ENCODE measurements around the gene UCMA.
"Not testable (repeated sequence)": the region's sequence is repeated elsewhere in the genome, so short reads cannot be mapped to it uniquely, and the experiment has no call there.

UCMA gene

GRCh38 chr10:13234172-13234571 is at the start of gene UCMA:
UCMA (minus strand) TSS chr10:13234374; CDS start chr10:13234258, 116 bp downstream.
- DNase-seq, result no peak

DNA sequence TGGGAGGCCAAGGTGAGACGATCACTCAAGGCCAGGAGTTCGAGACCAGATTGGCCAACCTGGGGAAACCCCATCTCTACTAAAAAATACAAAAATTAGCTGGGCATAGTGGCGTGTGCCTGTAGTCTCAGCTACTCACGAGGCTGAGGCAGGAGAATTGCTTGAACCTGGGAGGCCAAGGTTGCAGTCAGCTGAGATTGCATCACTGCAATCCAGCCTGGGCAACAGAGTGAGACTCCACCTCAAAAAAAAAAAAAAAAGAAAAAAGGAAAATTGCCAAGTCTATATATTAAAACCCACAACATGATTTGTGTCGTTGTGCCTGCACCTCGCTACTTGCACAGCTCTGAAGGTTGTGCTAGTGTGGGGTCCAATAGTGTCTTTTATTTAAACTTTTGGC is 48.2 kb upstream of the UCMA start:
- not testable (repeated sequence) for DNase-seq

DNA sequence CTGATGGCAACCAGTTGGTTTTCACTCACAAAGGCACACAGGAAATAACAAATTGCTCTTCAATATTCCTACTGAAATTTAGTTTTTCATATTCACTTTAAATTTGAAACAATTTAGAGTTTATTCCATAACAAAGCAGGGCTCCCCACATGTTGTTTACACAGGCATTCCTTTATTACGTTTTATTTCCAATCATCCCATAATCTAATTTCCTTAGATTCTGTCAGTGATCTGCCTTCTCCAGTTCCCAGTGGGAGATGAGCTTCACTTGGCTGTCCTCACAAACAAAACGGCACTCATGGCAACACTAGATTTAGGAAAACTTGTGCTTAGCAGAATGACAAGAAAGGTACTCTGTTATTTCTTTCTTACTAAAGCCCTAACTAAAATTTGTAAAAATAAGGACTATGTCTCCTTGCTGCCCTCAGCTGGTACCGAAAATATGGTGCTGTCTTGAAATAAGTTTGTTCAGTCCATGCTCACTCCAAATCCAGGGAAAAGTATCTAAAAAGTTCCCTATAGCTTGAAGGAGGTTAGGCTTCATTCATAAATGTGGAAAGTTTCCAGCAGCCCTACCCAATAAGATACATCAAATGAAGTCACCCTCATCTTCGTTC is 42.7 kb upstream of the UCMA start:
- no peak for DNase-seq

DNA sequence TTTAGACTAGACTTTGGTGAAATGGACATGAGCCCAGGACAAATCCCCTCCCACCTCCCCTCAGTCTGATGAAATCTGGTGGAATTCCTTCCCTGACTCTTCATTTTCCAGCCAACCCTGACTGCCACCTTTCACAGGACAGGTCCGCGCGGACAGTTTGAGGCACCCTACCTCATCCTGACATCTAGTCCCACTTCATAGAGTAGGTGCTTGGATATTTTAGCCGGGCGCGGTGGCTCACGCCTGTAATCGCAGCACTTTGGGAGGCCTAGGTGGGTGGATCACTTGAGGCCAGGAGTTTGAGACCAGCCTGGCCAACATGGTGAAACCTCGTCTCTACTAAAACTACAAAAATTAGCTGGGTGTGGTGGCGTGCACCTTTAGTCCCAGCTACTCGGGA is 42.0 kb upstream of the UCMA start:
- not testable (repeated sequence) for DNase-seq

DNA sequence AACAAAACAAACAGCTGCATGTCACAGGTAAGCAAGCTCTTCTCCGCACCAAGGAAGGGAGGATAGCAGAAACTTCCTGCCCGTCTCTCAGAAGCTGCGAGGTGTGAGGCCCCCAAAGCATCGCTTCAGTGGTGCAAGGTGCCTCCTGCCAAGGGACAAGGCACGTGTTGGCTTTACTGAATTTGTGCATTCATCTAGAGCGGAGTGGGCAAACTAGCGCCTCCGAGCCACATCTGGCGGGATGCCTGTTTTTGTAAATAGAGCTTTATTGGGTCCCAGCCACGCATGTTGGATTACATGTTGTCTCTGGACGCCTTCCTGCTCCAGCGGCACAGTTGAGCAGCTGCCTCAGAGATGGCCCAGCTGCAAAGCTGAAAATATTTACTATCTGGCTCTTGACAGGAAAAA is 38.0 kb upstream of the UCMA start:
- no peak for DNase-seq

DNA sequence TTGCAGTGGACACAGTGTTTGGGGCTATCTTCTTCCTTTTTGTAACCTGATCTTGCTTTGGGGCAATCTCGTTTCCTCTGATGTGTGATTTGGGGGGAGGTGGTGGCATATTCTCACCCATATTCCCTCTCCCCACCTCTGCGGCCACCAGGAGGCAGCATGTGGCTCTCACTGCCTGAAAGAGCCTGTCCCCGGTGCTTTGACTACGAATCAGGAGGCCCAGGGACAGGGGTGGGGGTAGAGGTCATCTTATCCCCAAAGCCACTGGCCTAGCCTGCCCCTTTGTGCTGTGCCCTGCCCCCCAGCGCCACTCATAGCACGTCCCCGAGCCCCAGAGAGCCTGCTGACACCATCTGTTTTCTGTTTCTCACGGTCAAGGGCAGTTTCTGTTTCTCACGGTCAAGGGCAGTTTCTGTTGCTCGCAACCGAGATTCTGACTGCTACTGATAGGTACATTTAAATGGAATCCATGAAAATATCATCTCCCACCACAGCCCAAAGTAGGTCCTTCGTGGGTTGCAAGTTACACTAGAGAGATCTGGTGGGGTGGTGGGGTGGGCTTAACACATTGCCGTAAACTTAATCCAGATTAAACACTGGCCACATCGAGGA is 37.5 kb upstream of the UCMA start:
- peak; percentile 12 for DNase-seq

DNA sequence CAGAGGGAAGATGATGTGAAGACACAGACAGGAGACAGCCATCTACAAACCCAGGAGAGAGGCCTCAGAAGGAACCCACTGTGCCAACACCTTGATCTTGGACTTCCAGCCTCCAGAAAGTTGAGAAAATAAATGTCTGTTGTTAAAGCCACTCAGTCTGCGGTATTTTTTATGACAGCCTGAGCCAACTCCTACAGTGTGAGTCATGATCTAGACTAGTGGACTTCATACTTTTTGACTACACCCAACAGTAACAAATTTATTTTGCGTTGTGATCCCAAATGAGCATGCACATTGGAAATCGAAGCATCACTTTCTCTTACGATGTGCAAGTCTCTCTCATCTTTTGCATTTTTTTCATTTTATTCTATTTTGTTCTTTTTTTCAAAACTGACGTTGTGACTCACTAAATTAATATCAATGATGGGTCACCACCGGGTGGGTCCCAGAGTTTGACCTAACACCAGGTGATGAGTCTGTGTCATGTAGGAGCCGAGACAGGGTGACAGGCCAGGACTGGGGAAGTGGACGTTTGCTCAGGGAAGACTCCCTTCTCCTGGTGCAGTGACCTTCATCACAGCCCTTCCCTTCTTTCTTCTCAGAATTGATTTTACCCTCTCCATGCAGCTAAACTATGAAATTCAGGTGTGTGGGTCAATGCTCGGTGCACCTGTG is 36.8 kb upstream of the UCMA start:
- no peak for DNase-seq

DNA sequence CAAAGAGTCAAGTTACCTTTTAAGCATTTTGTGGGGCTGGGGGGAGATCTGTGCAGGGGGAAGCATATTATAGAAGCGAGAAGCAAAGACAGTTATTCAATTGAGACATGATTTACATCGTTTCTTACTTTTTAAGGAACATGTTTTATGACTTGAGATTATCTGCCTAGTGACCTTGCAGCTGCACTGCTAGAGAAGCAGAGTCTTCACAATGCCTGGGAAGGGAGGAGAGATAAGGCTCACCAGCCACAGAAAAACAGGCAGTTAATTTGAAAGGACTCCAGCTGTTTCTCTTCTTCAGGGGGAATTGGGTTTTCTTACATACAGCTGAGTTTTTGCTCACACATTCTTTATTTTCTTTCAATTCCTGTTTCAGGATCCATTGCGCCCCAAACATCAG is 34.7 kb upstream of the UCMA start:
- no peak for DNase-seq

GRCh38 chr10:13268310-13268709 is 34.1 kb upstream of the UCMA start:
- no peak for DNase-seq

DNA sequence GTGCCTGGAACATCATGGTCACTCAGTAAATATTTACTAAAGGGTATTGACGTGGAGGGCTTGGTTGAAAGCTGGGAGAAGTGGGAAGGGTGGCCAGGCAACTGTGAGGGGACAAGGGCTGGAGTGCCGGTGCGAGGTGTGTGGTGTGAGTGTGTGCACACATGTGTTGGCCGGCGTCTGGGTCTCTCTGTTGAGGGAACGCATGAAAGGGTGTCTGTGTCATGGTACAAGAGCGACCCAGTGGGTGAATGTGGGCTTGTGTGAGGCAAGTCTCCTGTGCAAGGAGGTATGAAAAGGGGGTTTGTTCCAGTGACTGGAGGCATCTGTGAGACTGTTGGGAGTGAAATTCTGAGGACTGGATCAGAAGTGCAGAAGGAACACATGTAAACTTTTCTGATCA is 29.4 kb upstream of the UCMA start:
- no peak for DNase-seq

- no peak for DNase-seq
Measured at GRCh38 chr10:13262433-13262832, 28.3 kb upstream of the UCMA start.

- no peak for DNase-seq
Measured at GRCh38 chr10:13257621-13258140, 23.5 kb upstream of the UCMA start.

DNA sequence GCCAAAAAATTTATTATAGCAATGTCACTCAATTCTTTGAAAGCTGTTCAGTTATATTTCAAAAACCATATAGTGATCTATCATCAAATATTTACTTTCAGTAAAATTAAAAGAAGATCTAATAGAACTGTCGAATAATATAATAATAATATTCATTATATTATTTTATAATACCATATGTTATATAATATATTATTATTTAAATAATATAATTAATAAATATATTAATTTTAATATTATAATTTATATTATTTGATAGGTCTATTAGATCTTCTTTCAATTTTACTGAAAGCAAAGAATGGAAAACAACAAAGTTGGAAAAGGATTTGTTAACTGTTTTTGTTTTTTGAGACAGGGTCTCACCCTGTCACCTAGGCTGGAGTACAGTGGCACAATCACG is 22.5 kb upstream of the UCMA start:
- DNase-seq, result no peak

DNA sequence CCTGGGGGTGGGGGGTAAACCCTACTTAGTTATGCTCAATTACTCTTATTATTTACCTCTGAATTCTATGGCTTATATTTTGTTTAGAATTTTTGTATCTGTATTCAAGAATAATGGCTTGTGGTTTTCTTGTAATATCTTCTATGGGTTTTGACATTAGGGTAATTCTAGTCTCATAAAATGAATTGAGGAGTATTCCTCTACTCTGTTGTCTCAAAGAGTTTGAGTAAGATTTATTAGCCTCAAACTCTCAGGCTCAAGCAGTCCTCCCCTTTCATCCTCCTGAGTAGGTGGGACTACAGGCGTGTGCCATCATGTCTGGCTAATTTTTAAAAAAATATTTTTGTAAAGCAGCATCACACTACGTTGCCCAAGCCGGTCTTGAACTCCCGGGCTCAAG is 19.6 kb upstream of the UCMA start:
- DNase-seq, result no peak

DNA sequence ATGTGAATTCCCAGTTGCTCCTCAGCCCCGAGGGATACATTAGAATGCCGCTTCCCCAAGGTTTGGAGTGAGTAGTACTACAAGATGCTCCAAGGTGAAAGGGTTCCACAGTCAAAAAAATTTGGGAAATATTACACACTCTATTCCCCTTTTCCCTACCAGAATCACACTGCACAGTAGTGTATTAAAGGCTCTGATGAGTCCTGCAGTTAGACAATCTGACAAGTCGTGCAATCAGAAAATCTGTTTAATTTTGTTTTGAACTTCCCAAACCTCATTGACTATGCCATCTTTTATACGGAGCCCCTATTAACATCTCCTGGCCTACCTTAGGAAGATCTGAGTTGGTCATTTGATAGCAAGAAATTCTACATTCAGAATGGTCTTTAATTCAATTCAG is 13.6 kb upstream of the UCMA start:
- no peak for DNase-seq

- no peak for DNase-seq
Measured at GRCh38 chr10:13247246-13247645, 13.1 kb upstream of the UCMA start.

GRCh38 chr10:13242260-13242659 is 8.1 kb upstream of the UCMA start:
- not testable (repeated sequence) for DNase-seq

DNA sequence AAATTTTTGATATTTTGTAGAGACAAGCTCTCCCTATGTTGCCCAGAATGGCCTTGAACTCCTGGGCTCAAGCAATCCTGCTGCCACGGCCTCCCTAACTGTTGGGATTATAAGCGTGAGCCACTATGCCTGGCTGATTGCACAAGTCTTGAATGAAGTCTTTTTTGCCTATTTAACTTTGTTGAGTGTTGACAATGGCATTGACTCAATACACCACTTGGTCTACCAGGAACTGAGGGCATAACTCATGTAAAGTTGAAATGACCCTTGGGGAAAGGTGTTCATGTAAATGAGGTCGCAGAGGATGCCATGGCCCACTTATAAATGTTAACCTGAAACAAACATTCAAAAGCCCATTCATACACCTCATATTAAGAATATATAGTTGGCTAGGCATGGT is 7.4 kb upstream of the UCMA start:
- DNase-seq, result no peak

DNA sequence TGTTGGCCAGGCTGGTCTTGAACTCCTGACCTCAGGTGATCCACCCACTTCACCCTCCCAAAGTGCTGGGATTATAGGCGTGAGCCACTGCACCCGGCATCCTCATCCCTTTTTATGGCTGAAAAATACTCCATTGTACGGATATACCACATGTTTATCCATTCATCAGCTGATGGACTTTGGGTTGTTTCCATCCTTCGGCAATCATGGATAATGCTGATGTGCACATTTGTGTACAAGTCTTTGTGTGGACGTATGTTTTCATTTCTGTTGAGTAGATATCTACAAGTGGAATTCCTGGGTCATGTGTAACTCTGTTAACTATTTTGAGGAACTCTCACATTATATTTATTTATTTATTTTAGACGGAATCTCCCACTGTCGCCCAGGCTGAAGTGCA is 5.7 kb upstream of the UCMA start:
- no peak for DNase-seq

GRCh38 chr10:13238271-13239077 is 4.3 kb upstream of the UCMA start:
- no peak for DNase-seq

- DNase-seq, result no peak
Measured at GRCh38 chr10:13236638-13237037, 2.5 kb upstream of the UCMA start.

DNA sequence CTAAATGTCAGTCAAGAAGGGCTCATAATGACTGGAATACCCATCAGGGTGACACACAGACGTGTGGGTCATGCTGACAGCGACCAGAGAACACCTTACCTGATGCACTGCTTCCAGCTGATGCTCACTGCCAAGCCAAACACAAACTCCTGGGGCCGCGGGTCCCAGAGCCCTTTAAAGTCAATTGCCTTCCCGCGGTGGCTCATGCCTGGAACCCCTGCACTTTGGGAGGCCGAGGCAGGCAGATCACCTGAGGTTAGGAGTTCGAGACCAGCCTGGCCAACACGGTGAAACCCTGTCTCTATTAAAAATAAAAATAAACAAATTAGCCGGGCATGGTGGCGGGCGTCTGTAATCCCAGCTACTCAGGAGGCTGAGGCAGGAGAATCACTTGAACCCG is 562 bp upstream of the UCMA start:
- DNase-seq, result not testable (repeated sequence)

DNA sequence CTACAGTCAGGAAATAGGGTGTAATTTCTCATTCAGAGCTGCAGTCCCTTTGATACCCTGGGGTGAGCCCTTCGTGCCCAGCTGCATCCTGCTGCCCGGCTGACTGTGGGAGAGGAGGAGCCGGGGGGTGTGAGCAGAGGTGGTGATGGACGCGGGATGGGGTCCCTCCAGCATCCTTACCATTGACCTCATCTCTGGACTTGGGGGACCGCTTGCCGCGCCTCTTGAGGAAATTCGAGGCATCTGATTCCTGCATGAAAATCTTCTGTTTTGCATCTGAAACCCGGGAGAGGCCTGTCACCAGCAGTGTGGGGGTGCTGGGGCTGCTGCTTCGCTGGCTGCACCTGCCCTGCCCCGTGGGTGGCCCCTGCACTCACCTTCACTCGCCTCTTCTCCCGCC is 816 bp downstream of the UCMA start:
- DNase-seq, result no peak

DNA sequence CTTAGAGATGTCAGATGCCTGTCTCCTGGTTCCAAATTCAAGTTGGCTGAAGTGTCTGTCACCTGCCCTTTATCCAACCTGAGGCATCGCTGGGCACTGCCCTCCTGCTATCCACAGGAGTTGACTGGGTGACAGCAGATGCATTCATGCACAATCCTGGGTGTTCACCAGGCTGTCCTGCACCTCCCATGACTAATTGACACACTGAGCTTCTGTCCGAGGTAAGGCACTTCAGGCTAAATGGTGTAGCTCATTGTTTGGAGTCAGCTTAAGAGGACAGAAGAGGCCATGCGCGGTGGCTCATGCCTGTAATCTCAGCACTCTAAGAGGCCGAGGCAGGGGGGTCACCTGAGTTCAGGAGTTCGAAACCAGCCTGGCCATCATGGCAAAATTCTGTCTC is 2.4 kb downstream of the UCMA start:
- no peak for DNase-seq

Data from DMS153 (cell line).